Measurements from ENCODE around the gene ZNF444.

ZNF444 gene

GRCh38 chr19:56121180-56122167 is 19.6 kb upstream of the ZNF444 start, which contains the start of gene ZNF787:
TSS of gene ZNF787 (minus strand) at chr19:56121295. CDS start at chr19:56103217, 18,078 bp downstream.
- FAIRE-seq = no peak
- DNase-seq (ENCODE audit: low spot score) = peak; percentile 97

- no peak for DNase-seq (ENCODE audit: low spot score)
- FAIRE-seq = no peak
Observed at GRCh38 chr19:56123266-56123891, 17.7 kb upstream of the ZNF444 start.

- FAIRE-seq = no peak
Observed at GRCh38 chr19:56124578-56124977, 16.5 kb upstream of the ZNF444 start.

GRCh38 chr19:56125806-56126590 is 15.1 kb upstream of the ZNF444 start:
- DNase-seq (ENCODE audit: low spot score) (no peak), FAIRE-seq (no peak)

More at GRCh38 chr19:56124578-56124977, 16.5 kb upstream of the ZNF444 start:
- no peak for DNase-seq (ENCODE audit: low spot score)

- FAIRE-seq (no peak), DNase-seq (ENCODE audit: low spot score) (no peak)
Observed at GRCh38 chr19:56126983-56127780, 13.9 kb upstream of the ZNF444 start.

GRCh38 chr19:56130006-56130405 is 11.1 kb upstream of the ZNF444 start:
- FAIRE-seq (no peak), DNase-seq (ENCODE audit: low spot score) (no peak)

- DNase-seq (ENCODE audit: low spot score) (no peak), FAIRE-seq (no peak)
Observed at GRCh38 chr19:56131651-56132050, 9.4 kb upstream of the ZNF444 start.

GRCh38 chr19:56132316-56132822 is 8.7 kb upstream of the ZNF444 start:
- no peak for DNase-seq (ENCODE audit: low spot score)
- FAIRE-seq = no peak

GRCh38 chr19:56133858-56134653 is 7.0 kb upstream of the ZNF444 start:
- FAIRE-seq = no peak

GRCh38 chr19:56134654-56134921 is 6.5 kb upstream of the ZNF444 start:
- FAIRE-seq = no peak

More at GRCh38 chr19:56133858-56134653, 7.0 kb upstream of the ZNF444 start:
- no peak for DNase-seq (ENCODE audit: low spot score)

GRCh38 chr19:56136362-56136761 is 4.7 kb upstream of the ZNF444 start:
- DNase-seq (ENCODE audit: low spot score) (no peak), FAIRE-seq (no peak)

More at GRCh38 chr19:56134654-56134921, 6.5 kb upstream of the ZNF444 start:
- no peak for DNase-seq (ENCODE audit: low spot score)

GRCh38 chr19:56137405-56137804 is 3.7 kb upstream of the ZNF444 start:
- FAIRE-seq = no peak

GRCh38 chr19:56138069-56138468 is 3.0 kb upstream of the ZNF444 start:
- no peak for FAIRE-seq
- no peak for DNase-seq (ENCODE audit: low spot score)

More at GRCh38 chr19:56137405-56137804, 3.7 kb upstream of the ZNF444 start:
- DNase-seq (ENCODE audit: low spot score) = no peak

GRCh38 chr19:56139847-56140582 is 1.1 kb upstream of the ZNF444 start:
- no peak for FAIRE-seq

GRCh38 chr19:56141417-56141993 is 418 bp downstream of the ZNF444 start:
- no peak for DNase-seq (ENCODE audit: low spot score)
- no peak for FAIRE-seq

More at GRCh38 chr19:56139847-56140582, 1.1 kb upstream of the ZNF444 start:
- no peak for DNase-seq (ENCODE audit: low spot score)

- FAIRE-seq (no peak), DNase-seq (ENCODE audit: low spot score) (no peak)
Observed at GRCh38 chr19:56142087-56142787, 1.1 kb downstream of the ZNF444 start.

- no peak for FAIRE-seq
- no peak for DNase-seq (ENCODE audit: low spot score)
Observed at GRCh38 chr19:56142897-56143434, 1.9 kb downstream of the ZNF444 start.

GRCh38 chr19:56144376-56144775 is 3.3 kb downstream of the ZNF444 start:
- no peak for FAIRE-seq
- DNase-seq (ENCODE audit: low spot score) = no peak

Data from urothelium cell line (cell line).